GM12872 (cell line): ENCODE measurements around the gene AADACL4.

Source experiments
- TF ChIP-seq, protein P1 (sequence below): IDR thresholded peaks from 3 replicates; pipeline ENCODE4 v1.5.1; 2011; ENCODE audit warnings: low read depth, mild to moderate bottlenecking, low read length, moderate library complexity; ENCODE audit not compliant: insufficient read depth

AADACL4 gene

DNA sequence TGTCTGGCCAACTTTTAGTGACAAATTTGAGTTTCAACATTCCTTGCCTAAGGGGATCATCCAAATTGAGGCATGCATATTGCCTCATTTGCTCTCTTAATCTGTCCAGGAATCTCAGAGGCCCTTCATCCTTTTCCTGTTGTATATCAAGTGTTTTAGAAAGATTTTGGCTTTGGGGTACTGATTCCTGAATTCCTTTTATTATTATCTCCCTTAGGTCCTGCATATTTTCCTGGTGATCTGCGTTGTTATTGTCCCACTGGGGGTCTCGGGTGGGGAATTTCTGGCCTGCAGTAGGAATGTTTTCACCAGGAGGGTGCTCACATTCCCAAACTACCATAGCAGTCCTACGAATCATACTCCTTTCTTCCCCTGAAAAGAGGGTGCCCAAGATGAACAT is 67.7 kb downstream of the AADACL4 start:
- TF ChIP-seq, protein P1, sequence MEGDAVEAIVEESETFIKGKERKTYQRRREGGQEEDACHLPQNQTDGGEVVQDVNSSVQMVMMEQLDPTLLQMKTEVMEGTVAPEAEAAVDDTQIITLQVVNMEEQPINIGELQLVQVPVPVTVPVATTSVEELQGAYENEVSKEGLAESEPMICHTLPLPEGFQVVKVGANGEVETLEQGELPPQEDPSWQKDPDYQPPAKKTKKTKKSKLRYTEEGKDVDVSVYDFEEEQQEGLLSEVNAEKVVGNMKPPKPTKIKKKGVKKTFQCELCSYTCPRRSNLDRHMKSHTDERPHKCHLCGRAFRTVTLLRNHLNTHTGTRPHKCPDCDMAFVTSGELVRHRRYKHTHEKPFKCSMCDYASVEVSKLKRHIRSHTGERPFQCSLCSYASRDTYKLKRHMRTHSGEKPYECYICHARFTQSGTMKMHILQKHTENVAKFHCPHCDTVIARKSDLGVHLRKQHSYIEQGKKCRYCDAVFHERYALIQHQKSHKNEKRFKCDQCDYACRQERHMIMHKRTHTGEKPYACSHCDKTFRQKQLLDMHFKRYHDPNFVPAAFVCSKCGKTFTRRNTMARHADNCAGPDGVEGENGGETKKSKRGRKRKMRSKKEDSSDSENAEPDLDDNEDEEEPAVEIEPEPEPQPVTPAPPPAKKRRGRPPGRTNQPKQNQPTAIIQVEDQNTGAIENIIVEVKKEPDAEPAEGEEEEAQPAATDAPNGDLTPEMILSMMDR = no peak

DNA sequence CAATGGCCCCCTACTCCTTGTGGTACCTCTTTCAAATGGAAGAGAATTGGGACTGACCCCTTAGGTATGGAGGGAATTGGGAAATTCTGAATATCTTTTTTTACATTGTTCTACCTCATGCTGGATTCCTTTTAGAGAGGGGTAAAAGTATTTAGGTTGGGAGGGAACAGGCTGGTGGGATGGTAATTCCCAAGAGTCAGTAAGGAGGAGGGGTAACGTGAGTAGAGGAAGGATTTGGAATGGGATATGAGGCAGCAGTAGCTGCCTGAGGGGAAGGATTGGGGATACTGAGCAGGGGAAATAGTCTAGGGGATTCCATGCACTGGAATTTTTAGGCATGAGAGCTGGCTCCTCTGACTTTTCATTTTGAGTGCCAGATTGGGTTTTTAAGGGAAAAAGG is 68.2 kb downstream of the AADACL4 start:
- TF ChIP-seq, protein P1 = no peak

DNA sequence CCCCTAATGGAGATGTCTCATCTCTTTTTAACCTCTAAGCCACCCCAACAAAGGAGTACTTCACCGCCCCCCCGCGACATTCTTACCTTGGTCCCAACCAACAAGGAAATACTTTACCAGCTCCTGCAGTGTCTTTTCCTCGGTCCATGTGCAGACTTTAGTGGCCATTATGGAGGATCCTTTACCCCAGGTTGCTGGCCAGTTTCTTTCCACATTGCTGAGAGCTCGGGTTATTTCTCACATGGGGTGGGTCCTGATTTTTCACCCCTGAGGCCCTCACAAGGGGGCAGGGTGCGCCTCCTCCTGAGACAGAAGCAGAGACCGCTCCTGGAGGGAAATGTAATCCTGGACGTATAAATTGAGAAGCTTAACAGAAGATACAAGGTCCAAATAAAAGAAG is 69.0 kb downstream of the AADACL4 start:
- TF ChIP-seq, protein P1 = no peak

DNA sequence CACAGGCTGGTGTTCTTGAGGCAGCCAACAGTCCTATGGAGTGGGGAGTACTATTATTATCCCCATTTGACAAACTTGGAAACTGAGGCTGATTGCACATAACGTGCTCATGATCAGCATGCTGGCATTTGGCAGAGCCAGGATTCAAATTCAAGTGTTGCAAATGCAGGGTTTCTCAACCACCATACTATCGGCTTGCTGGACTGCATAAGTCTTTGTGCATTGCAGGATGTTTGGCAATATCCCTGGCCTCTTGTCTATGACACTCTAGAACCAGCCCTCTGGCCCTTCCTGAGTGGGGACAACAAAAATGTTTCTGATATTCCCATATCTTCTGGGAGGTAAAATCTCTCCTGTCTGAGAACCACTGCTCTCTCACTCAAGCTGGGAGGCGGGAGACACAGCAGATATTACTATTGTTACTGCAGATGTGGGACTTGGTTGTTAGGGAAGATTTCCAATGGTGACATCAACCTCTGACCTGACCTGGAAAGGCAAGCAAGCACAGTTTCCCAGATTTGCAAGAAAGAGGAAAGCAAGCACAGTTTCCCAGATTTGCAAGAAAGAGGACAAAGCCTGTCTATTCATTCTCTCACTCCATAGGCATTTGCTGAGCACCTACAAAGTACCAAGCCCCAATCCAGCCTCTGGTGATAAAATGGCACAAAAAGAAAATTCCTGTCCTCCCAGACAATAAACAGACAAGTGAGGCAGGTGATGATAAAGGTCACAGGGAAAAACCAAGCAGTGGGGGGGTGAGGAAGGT is 71.0 kb downstream of the AADACL4 start:
- TF ChIP-seq, protein P1 = no peak

DNA sequence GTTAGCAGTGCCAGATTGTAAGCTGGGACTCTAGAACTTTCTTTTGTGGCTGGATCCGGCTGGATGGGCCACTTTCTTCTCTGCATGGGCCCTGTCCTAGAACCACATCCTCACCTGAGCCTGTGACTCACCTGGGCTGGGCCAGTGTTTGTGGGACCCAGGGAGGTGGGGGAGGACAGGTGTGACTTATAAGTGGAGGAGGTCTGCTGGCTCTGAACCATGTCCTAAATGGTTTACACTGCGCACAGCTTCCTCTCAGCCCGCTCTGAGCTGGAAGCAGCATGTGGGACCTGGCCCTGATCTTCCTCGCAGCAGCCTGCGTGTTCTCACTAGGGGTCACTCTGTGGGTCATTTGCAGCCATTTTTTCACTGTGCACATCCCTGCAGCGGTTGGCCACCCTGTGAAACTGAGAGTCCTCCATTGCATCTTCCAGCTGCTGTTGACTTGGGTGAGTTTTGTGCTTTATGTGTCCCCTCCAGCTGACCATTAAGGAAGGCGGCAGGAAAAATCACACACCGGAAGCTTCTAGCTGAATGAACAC is 72.1 kb downstream of the AADACL4 start, which contains the start of gene AADACL3:
Gene AADACL3 (plus strand): TSS at position 215 of the 542 bp plus-strand sequence. CDS start 67 bp downstream, at position 282.
- TF ChIP-seq, protein P1 = no peak
